ENCODE data around the gene HHEX. TPM values are rescaled to one million over a fixed set of nuclear protein-coding genes. Genes with fewer than 3 reads are reported as not detected.

HHEX gene
- total and polyA plus RNA-seq, 12 donors: 1.8 to 8.7 (median 4.3) TPM

- no peaks in the 10 kb centered on the region for H3K27me3 ChIP-seq
- no peaks in the 10 kb centered on the region for H3K36me3 ChIP-seq
- no peak overlapping the region for H3K4me3 ChIP-seq
- no peak for TF ChIP-seq CTCF (IDR thresholded peaks at IDR 0.05)
- H3K9me3 ChIP-seq: peaks cover 0 to 38% (median 19%) of the 10 kb centered on the region in 11 donors
- no peaks in the 10 kb centered on the region for H3K4me1 ChIP-seq
- no peak overlapping the region for H3K27ac ChIP-seq
- DNase-seq (no peak), ATAC-seq (no peak)
- intact Hi-C loops (cut with DNase I): loop anchor here in 1 of 10 donors (10.0 kb wide), 1 partner anchor 1200 kb away; no protein-coding TSS in a partner anchor
Measured at GRCh38 chr10:92664322-92664721, 25.4 kb upstream of the HHEX start.

GRCh38 chr10:92667078-92667477, 22.7 kb upstream of the HHEX start:
- no peaks in the 10 kb centered on the region for H3K4me1 ChIP-seq
- intact Hi-C loops (cut with DNase I): loop anchor here in 1 of 10 donors (10.0 kb wide), 1 partner anchor 1202 kb away; no protein-coding TSS in a partner anchor

GRCh38 chr10:92677708-92678107, 12.0 kb upstream of the HHEX start:
- Histone ChIP-seq H3K27ac (no peak overlapping the region), H3K4me3 (no peak overlapping the region), H3K36me3 (no peaks in the 10 kb centered on the region), H3K4me1 (peaks cover 0 to 3% (median 0%) of the 10 kb centered on the region in 9 donors), H3K9me3 (peaks cover 0 to 6% (median 0%) of the 10 kb centered on the region in 11 donors), H3K27me3 (peaks cover 0 to 4% (median 0%) of the 10 kb centered on the region in 7 donors)
- ATAC-seq (no peak), DNase-seq (no peak)
- TF ChIP-seq CTCF (IDR thresholded peaks at IDR 0.05): no peak
- intact Hi-C loops (cut with DNase I): no loop called here

More at GRCh38 chr10:92667078-92667477, 22.7 kb upstream of the HHEX start:
- Histone ChIP-seq H3K4me3 (no peak overlapping the region), H3K9me3 (peaks cover 0 to 32% (median 19%) of the 10 kb centered on the region in 11 donors), H3K27me3 (no peaks in the 10 kb centered on the region), H3K36me3 (no peaks in the 10 kb centered on the region), H3K27ac (no peak overlapping the region)
- ATAC-seq (no peak), DNase-seq (no peak)
- TF ChIP-seq CTCF (IDR thresholded peaks at IDR 0.05): no peak
- 93 to 98% methylated on average over 6 of the region's 6 CpGs for WGBS, 2 donors

GRCh38 chr10:92678206-92678605, 11.5 kb upstream of the HHEX start:
- intact Hi-C loops (cut with DNase I): no loop called here
- Histone ChIP-seq H3K9me3 (peaks cover 0 to 6% (median 0%) of the 10 kb centered on the region in 11 donors), H3K36me3 (no peaks in the 10 kb centered on the region), H3K27ac (no peak overlapping the region), H3K4me1 (peaks cover 0 to 3% (median 0%) of the 10 kb centered on the region in 9 donors), H3K4me3 (no peak overlapping the region), H3K27me3 (peaks cover 0 to 4% (median 0%) of the 10 kb centered on the region in 7 donors)
- ATAC-seq (no peak), DNase-seq (no peak)
- no peak for TF ChIP-seq CTCF (IDR thresholded peaks at IDR 0.05)
- 90 to 91% methylated on average over 5 of the region's 5 CpGs for WGBS, 2 donors

Data from heart right ventricle (tissue), 16 donors.